Effector memory CD8-positive, alpha-beta T cell (primary cell): Measurements from ENCODE around the gene TAF12.
"Not testable (repeated sequence)": the region's sequence is repeated elsewhere in the genome, so short reads cannot be mapped to it uniquely, and the experiment has no call there.

ENCODE experiments used
- ATAC-seq: fragments of 150-1000 bp; cut with Tn5 transposase; replicated peaks from 2 replicates; pipeline ENCODE4 v1.10.0; 2021; ENCODE audit warnings: mild to moderate bottlenecking, moderate library complexity
- DNase-seq, 3 experiments: peaks; one replicate each; pipeline ENCODE4 v3.0.0; 2021
- H3K27ac Mint-ChIP-seq, 2 donors: one replicate each; pipeline ENCODE4 v1.8.0; 2022; ENCODE audit warnings: mild to moderate bottlenecking in 2 of 2, mixed read lengths in 2 of 2, moderate library complexity in 2 of 2
- H3K27me3 Mint-ChIP-seq, 2 donors: one replicate each; pipeline ENCODE4 v1.8.0; 2022; ENCODE audit warnings: mixed read lengths in 2 of 2
- H3K36me3 Mint-ChIP-seq: one replicate; pipeline ENCODE4 v1.8.0; 2022; ENCODE audit warnings: mild to moderate bottlenecking, moderate library complexity, mixed read lengths; ENCODE audit not compliant: insufficient read depth
- H3K4me1 Mint-ChIP-seq, 2 donors: one replicate each; pipeline ENCODE4 v1.8.0; 2022; ENCODE audit warnings: low read depth in 2 of 2, mixed read lengths in 2 of 2
- H3K4me3 Mint-ChIP-seq, 2 donors: one replicate each; pipeline ENCODE4 v1.8.0; 2022; ENCODE audit warnings: mild to moderate bottlenecking in 2 of 2, mixed read lengths in 2 of 2, moderate library complexity in 2 of 2
- H3K9me3 Mint-ChIP-seq, 2 donors: one replicate each; pipeline ENCODE4 v1.8.0; 2022; ENCODE audit warnings: mixed read lengths in 2 of 2

The TAF12 gene

DNA sequence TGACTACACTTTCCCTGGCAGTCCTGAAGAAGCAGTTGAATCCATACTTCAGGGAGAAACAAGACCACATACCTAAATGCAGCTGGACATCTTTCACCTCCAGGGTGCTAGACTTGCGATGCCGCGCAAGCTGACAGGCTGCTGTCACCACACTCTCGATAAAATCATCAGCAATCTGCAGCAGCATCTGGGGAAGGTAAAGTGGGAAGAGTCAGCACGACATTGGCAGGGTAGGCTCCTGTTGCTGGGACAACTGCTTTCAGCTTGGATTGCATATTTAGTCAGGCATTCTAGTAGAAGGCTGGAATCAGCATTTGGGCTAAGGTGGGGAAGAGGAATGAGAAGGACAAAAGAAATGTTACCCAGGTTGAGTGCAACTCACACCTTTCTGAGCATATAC lies 29.7 kb downstream of the TAF12 start:
- ATAC-seq: no peak
- Mint-ChIP-seq H3K27me3 (no peaks in the 10 kb centered on the region), H3K36me3 (peaks cover 73% of the 10 kb centered on the region), H3K4me1 (no peaks in the 10 kb centered on the region), H3K4me3 (no peak overlapping the region), H3K27ac (no peak overlapping the region), H3K9me3 (no peaks in the 10 kb centered on the region)
- no peak for DNase-seq

- Mint-ChIP-seq H3K36me3 (peaks cover 65% of the 10 kb centered on the region), H3K4me1 (no peaks in the 10 kb centered on the region)
- no peak for ATAC-seq
Observed at GRCh38 chr1:28606771-28607170, 36.1 kb downstream of the TAF12 start.

GRCh38 chr1:28604962-28605361 lies 37.9 kb downstream of the TAF12 start:
- DNase-seq (no peak), ATAC-seq (no peak)
- Mint-ChIP-seq H3K36me3 (peaks cover 52% of the 10 kb centered on the region), H3K27ac (no peak overlapping the region), H3K4me3 (no peak overlapping the region), H3K9me3 (no peaks in the 10 kb centered on the region), H3K4me1 (no peaks in the 10 kb centered on the region), H3K27me3 (no peaks in the 10 kb centered on the region)

More at GRCh38 chr1:28606771-28607170, 36.1 kb downstream of the TAF12 start:
- Mint-ChIP-seq H3K27me3 (no peaks in the 10 kb centered on the region), H3K9me3 (no peaks in the 10 kb centered on the region), H3K4me3 (no peak overlapping the region), H3K27ac (no peak overlapping the region)
- no peak for DNase-seq

DNA sequence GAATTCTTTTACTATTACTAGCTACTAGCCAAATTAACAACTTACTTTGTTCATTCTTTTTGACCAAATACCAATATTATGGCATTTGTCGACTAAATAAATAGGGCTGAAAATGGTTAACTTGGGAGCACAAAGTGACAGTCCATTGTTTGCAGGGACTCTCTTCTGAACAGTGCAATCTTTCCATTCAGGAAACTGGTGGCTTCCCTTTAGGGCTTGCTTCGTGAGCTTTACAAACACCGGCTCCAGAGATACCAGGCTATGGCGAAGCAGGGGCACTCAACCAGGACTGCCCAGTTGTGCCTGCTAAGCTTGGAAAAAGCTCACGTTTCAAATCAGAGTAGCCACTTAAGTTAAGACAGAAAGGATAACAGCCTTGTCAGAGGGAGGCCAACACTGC lies 38.5 kb downstream of the TAF12 start:
- no peak overlapping the region for H3K27ac Mint-ChIP-seq
- peaks cover 46% of the 10 kb centered on the region for H3K36me3 Mint-ChIP-seq
- no peaks in the 10 kb centered on the region for H3K4me1 Mint-ChIP-seq
- no peaks in the 10 kb centered on the region for H3K9me3 Mint-ChIP-seq
- ATAC-seq: no peak
- H3K27me3 Mint-ChIP-seq: no peaks in the 10 kb centered on the region
- H3K4me3 Mint-ChIP-seq: no peak overlapping the region
- DNase-seq: no peak

DNA sequence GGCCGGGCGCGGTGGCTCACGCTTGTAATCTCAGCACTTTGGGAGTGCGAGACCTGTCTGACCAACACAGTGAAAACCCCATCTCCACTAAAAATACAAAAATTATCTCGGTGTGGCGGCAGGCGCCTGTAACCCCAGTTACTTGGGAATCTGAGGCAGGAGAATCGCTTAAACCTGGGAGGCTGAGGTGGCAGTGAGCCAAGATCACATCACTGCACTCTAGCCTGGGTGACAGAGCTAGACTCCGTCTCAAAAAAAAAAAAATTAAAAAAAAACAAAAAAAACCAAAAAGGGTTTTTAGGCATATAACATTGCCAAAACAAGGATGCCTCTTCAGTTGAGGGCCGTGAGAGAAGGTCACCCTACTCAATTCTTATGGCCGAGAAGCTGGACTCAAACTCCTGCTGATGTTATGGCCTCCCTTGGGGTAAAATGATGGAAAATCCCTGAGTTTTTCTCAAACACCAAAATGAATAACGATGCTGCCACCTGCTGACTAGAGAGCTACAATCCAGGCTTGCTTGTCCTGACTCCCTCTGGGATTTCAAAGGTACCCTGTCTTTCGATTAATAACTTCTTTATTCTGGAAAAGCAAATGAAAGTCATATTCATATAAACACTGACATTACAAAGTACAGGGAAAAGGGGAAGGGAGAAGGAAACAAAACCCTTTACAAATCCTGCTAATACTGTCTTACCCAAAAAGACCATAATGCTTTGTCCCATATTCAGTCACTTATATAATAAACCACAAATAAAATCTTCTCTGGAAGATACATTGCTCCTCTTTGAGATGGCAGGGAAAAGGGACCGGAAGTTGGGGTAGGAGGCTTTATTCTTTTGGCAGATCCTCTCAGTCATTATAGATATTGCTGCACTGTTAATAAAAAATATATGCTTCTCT lies 40.1 kb downstream of the TAF12 start:
- Mint-ChIP-seq H3K27me3 (no peaks in the 10 kb centered on the region), H3K4me3 (no peak overlapping the region), H3K4me1 (no peaks in the 10 kb centered on the region), H3K36me3 (peaks cover 35% of the 10 kb centered on the region), H3K9me3 (no peaks in the 10 kb centered on the region), H3K27ac (peak overlapping the region in 1 of 2 donors; percentile 28)
- no peak for ATAC-seq
- DNase-seq: peak in 1 of 3 experiments; percentile 17

GRCh38 chr1:28601696-28602095 lies 41.2 kb downstream of the TAF12 start:
- Mint-ChIP-seq H3K36me3 (peaks cover 27% of the 10 kb centered on the region), H3K27me3 (no peaks in the 10 kb centered on the region), H3K27ac (no peak overlapping the region), H3K9me3 (no peaks in the 10 kb centered on the region), H3K4me1 (no peaks in the 10 kb centered on the region), H3K4me3 (no peak overlapping the region)
- ATAC-seq (no peak), DNase-seq (no peak)

- DNase-seq, H3K27me3 Mint-ChIP-seq, H3K36me3 Mint-ChIP-seq, ATAC-seq, H3K27ac Mint-ChIP-seq, H3K4me3 Mint-ChIP-seq, H3K9me3 Mint-ChIP-seq, H3K4me1 Mint-ChIP-seq: not testable (repeated sequence)
Observed at GRCh38 chr1:28596276-28596675, 46.6 kb downstream of the TAF12 start.

DNA sequence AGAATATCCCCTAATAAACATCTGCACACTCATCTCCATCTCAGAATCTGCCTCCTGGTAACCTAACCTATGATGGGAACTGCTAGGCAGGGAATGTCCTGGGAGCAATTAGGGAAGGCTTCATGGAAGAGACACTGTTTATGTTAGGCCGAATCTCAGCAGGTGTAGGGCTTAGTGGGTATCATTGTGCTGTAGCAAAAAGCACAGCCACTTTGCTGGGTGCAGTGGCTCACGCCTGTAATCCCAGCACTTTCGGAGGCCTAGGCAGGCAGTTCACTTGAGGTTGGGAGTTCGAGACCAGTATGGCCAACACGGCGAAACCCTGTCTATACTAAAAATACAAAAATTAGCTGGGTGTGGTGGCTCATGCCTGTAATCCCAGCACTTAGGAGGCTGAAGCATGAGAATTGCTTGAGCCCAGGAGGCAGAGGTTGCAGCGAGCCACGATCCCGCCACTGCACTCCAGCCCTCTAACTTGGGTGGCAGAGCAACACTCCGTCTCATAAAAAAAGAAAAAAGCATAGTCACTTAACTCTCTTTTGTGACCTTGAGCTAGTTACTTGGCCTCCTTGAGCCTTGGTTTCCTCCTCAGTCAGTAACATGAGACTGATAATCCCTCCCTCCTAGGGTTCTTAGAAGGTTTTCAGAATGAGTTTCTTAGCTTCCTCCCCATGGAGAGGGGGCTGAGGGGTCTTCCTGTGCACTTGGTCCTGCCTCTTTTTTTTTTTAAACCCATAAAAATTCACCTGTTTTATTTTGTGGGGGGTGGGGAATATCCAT lies 47.3 kb downstream of the TAF12 start:
- DNase-seq (no peak), ATAC-seq (no peak)
- no peak overlapping the region for H3K27ac Mint-ChIP-seq
- H3K27me3 Mint-ChIP-seq: peaks cover 0 to 9% of the 10 kb centered on the region in 2 donors
- H3K9me3 Mint-ChIP-seq: no peaks in the 10 kb centered on the region
- H3K4me3 Mint-ChIP-seq: no peak overlapping the region
- no peaks in the 10 kb centered on the region for H3K36me3 Mint-ChIP-seq
- peaks cover 0 to 6% of the 10 kb centered on the region in 2 donors for H3K4me1 Mint-ChIP-seq

DNA sequence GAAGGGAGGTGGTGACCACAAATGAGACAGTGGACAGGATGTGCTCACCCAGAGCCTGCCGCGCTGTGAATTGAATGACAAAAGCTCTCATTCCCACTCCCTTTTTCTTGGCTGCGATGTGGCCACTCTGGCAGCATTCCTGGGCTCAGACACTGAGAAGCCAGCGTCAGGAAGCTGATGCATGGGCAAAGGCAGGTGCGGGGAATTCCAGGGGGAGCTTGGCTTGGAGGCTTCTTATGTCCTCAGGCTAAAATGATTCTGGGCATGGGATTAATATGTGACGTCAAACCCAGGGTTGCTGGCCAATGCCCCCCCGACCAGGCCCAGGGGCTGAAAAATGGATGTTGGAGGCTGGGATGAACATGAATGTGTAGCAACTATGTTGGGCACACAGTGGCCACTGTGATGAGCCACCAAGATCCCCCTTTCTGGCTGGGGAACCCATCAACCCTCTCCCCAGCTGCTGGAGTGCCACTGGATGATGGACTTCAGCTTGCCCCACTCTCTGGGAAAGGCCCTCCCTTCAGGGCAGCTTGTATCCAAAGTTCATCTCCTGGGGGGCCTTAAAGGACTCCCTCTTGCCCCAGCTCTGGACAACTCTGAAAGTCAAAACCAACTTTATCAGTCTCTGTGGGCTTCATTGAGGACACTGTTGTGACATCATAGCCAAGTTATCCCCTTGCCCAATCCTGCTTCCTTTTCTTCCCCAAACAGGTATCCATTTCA lies 48.0 kb downstream of the TAF12 start:
- not testable (repeated sequence) for H3K4me3 Mint-ChIP-seq, H3K4me1 Mint-ChIP-seq, ATAC-seq, DNase-seq, H3K27me3 Mint-ChIP-seq, H3K27ac Mint-ChIP-seq, H3K36me3 Mint-ChIP-seq, H3K9me3 Mint-ChIP-seq

DNA sequence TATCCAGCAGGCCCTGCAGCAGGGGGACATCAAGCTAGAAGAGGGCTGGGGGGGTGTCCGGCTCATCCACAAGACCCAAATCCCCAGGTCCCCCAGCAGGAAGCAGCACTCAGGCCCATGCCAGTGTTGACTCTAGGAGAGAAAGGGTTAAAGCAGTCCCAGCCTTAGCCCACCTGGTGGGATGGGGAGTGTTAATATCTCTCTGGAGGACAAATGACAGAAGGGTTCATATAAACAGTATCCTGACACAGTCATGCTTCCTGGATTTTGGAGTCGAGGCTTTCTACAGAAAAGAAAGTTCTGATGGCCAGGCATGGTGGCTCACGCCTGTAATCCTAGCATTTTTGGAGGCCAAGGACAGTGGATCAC lies 48.9 kb downstream of the TAF12 start:
- not testable (repeated sequence) for H3K9me3 Mint-ChIP-seq, H3K4me1 Mint-ChIP-seq, H3K36me3 Mint-ChIP-seq, DNase-seq, H3K4me3 Mint-ChIP-seq, H3K27ac Mint-ChIP-seq, ATAC-seq, H3K27me3 Mint-ChIP-seq

- Mint-ChIP-seq H3K27me3 (peaks cover 0 to 9% of the 10 kb centered on the region in 2 donors), H3K36me3 (no peaks in the 10 kb centered on the region), H3K9me3 (no peaks in the 10 kb centered on the region), H3K4me3 (peak overlapping the region; percentile 74 to 79), H3K27ac (peak overlapping the region in 1 of 2 donors; percentile 41), H3K4me1 (peaks cover 0 to 6% of the 10 kb centered on the region in 2 donors)
- DNase-seq: no peak
- ATAC-seq: peak; percentile 70
Observed at GRCh38 chr1:28592321-28593071, 50.4 kb downstream of the TAF12 start.

DNA sequence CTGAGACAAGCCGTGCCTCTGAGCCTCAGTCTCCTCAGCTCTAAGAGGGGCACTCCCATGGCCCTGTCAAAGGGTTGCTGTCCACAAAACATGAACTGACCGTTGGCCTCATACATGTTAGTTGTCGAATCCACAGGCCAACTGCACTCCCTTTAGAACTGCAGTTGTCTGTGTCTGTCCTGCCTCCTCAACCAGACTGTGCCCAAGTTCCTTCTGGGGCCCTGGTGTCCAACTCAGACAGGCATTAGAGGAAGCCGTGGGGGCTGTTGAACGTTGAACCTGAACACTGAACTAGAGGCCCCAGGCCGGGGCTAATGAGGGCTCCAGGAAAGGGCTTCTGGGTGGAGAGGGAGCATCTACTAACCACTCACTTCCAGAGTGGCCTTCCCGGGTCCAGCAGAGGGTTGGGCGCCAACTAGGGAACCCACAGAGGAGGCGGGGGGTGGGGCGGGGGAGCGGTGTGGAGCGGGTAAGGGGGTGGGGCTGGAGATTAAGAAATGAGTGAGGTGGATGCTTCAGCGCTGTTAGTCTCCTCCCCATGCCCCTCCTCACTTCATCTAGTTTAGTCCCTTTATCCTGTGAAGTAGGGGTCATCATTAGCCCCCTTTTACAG lies 51.1 kb downstream of the TAF12 start, which contains the start of gene RAB42:
RAB42 (plus strand) TSS at position 558 of the 613 bp plus-strand sequence. CDS start 247 bp downstream, outside the sequence.
- H3K27me3 Mint-ChIP-seq: peaks cover 0 to 9% of the 10 kb centered on the region in 2 donors
- DNase-seq: no peak

More for the DNA sequence above, 51.1 kb downstream of the TAF12 start, which contains the start of gene RAB42:
- no peaks in the 10 kb centered on the region for H3K9me3 Mint-ChIP-seq
- peak within 1 kb of the TSS; percentile 74 to 79 for H3K4me3 Mint-ChIP-seq
- peak; percentile 65 for ATAC-seq
- H3K27ac Mint-ChIP-seq: peak within 1 kb of the TSS in 1 of 2 donors; percentile 41
- H3K36me3 Mint-ChIP-seq: no peaks in the 10 kb centered on the region
- H3K4me1 Mint-ChIP-seq: peaks cover 0 to 6% of the 10 kb centered on the region in 2 donors
